Skeletal muscle tissue (tissue), 4 donors: ENCODE measurements around the gene TRAPPC10. TPM values are rescaled to one million over a fixed set of nuclear protein-coding genes. Genes with fewer than 3 reads are reported as not detected.
A peak's percentile ranks its signal among the peaks of the same experiment; 100 is the strongest.

Experiments used
- H3K27ac ChIP-seq: one replicate; pipeline ENCODE4 v1.7.0; 2013; ENCODE audit warnings: mild to moderate bottlenecking, low read depth, low read length, inconsistent platforms
- H3K27me3 ChIP-seq, 3 donors: one replicate each; pipeline ENCODE4 v1.7.0; 2013; ENCODE audit warnings: low read length in 3 of 3; ENCODE audit not compliant: control insufficient read depth in 3 of 3, insufficient read depth in 3 of 3
- H3K36me3 ChIP-seq, 3 donors: one replicate each; pipeline ENCODE4 v1.7.0; 2013; ENCODE audit warnings: low read length in 3 of 3; ENCODE audit not compliant: control insufficient read depth in 3 of 3, insufficient read depth in 3 of 3
- H3K4me1 ChIP-seq, 3 donors: one replicate each; pipeline ENCODE4 v1.7.0; 2013; ENCODE audit warnings: low read length in 3 of 3, mild to moderate bottlenecking in 3 of 3; ENCODE audit not compliant: control insufficient read depth in 3 of 3, insufficient read depth in 3 of 3
- H3K4me3 ChIP-seq, 3 donors: one replicate each; pipeline ENCODE4 v1.7.0; 2013; ENCODE audit warnings: low read length in 3 of 3
- H3K9ac ChIP-seq, 3 donors: one replicate each; pipeline ENCODE4 v1.7.0; 2013; ENCODE audit warnings: low read length in 3 of 3, mild to moderate bottlenecking in 3 of 3, moderate library complexity in 2 of 3, low read depth in 1 of 3
- H3K9me3 ChIP-seq, 3 donors: one replicate each; pipeline ENCODE4 v1.7.0; 2013; ENCODE audit warnings: low read length in 3 of 3; ENCODE audit not compliant: control insufficient read depth in 3 of 3
- total RNA-seq: library from RNA; depleted of rRNA; stranded (reverse); fragments of >200 nt; gene quantifications from one replicate; pipeline ENCODE4 v1.2.3, GENCODE V29; 2014
- donor health status: Osteomylitis.

The TRAPPC10 gene
- total RNA-seq, result 7.3 TPM

- Histone ChIP-seq H3K4me1 (peaks cover 20 to 23% (median 21%) of the 10 kb centered on the region in 3 donors), H3K27ac (peak within 1 kb of the TSS; percentile 88), H3K9me3 (no peaks in the 10 kb centered on the region), H3K27me3 (no peaks in the 10 kb centered on the region), H3K9ac (peak within 1 kb of the TSS; percentile 86 to 93 (median 87)), H3K36me3 (no peaks in the 10 kb centered on the region), H3K4me3 (peak within 1 kb of the TSS; percentile 72 to 85 (median 83))
These were observed at the start of gene TRAPPC10 for GRCh38 chr21:44011579-44012473. Gene TRAPPC10, plus strand, starts transcription at chr21:44012309. Its CDS starts 185 bp downstream, at chr21:44012494.

GRCh38 chr21:43965911-43966585 lies 46.1 kb upstream of the TRAPPC10 start:
- Histone ChIP-seq H3K9ac (no peak overlapping the region), H3K36me3 (peaks cover 24 to 31% (median 30%) of the 10 kb centered on the region in 3 donors), H3K9me3 (no peaks in the 10 kb centered on the region), H3K4me3 (no peak overlapping the region), H3K27me3 (no peaks in the 10 kb centered on the region), H3K27ac (no peak overlapping the region), H3K4me1 (peaks cover 0 to 2% (median 0%) of the 10 kb centered on the region in 3 donors)

GRCh38 chr21:43966946-43967512 lies 45.1 kb upstream of the TRAPPC10 start:
- Histone ChIP-seq H3K9me3 (no peaks in the 10 kb centered on the region), H3K4me3 (no peak overlapping the region), H3K36me3 (peaks cover 23 to 32% (median 29%) of the 10 kb centered on the region in 3 donors), H3K4me1 (peaks cover 4 to 10% (median 5%) of the 10 kb centered on the region in 3 donors), H3K27me3 (no peaks in the 10 kb centered on the region), H3K9ac (no peak overlapping the region), H3K27ac (no peak overlapping the region)

- Histone ChIP-seq H3K27ac (no peak overlapping the region), H3K27me3 (no peaks in the 10 kb centered on the region), H3K4me3 (no peak overlapping the region), H3K9ac (no peak overlapping the region), H3K36me3 (peaks cover 26 to 32% (median 29%) of the 10 kb centered on the region in 3 donors), H3K9me3 (no peaks in the 10 kb centered on the region), H3K4me1 (peaks cover 4 to 10% (median 5%) of the 10 kb centered on the region in 3 donors)
These were observed 44.1 kb upstream of the TRAPPC10 start for GRCh38 chr21:43967981-43968380.

- Histone ChIP-seq H3K4me1 (peaks cover 4 to 10% (median 5%) of the 10 kb centered on the region in 3 donors), H3K4me3 (no peak overlapping the region), H3K9ac (no peak overlapping the region), H3K36me3 (peaks cover 26 to 35% (median 32%) of the 10 kb centered on the region in 3 donors), H3K9me3 (no peaks in the 10 kb centered on the region), H3K27ac (no peak overlapping the region), H3K27me3 (no peaks in the 10 kb centered on the region)
These were observed 43.5 kb upstream of the TRAPPC10 start for GRCh38 chr21:43968410-43969114.

GRCh38 chr21:43969115-43969444 lies 43.0 kb upstream of the TRAPPC10 start:
- Histone ChIP-seq H3K9me3 (no peaks in the 10 kb centered on the region), H3K9ac (no peak overlapping the region), H3K36me3 (peaks cover 26 to 35% (median 32%) of the 10 kb centered on the region in 3 donors), H3K4me3 (no peak overlapping the region), H3K27me3 (no peaks in the 10 kb centered on the region), H3K27ac (no peak overlapping the region), H3K4me1 (peaks cover 4 to 10% (median 5%) of the 10 kb centered on the region in 3 donors)

GRCh38 chr21:43970551-43970950 lies 41.6 kb upstream of the TRAPPC10 start:
- Histone ChIP-seq H3K27me3 (no peaks in the 10 kb centered on the region), H3K36me3 (peaks cover 26 to 35% (median 31%) of the 10 kb centered on the region in 3 donors), H3K4me1 (peaks cover 9 to 17% (median 11%) of the 10 kb centered on the region in 3 donors), H3K9ac (no peak overlapping the region), H3K4me3 (no peak overlapping the region), H3K27ac (no peak overlapping the region), H3K9me3 (no peaks in the 10 kb centered on the region)

- peaks cover 26 to 35% (median 31%) of the 10 kb centered on the region in 3 donors for H3K36me3 ChIP-seq
- H3K9ac ChIP-seq, result peak overlapping the region in 1 of 3 donors; percentile 69
- H3K9me3 ChIP-seq, result no peaks in the 10 kb centered on the region
- H3K27ac ChIP-seq, result peak overlapping the region; percentile 47
- H3K4me3 ChIP-seq, result no peak overlapping the region
- H3K27me3 ChIP-seq, result no peaks in the 10 kb centered on the region
- peaks cover 9 to 17% (median 11%) of the 10 kb centered on the region in 3 donors for H3K4me1 ChIP-seq
These were observed 40.7 kb upstream of the TRAPPC10 start for GRCh38 chr21:43971201-43971991.

- Histone ChIP-seq H3K27ac (no peak overlapping the region), H3K9me3 (no peaks in the 10 kb centered on the region), H3K4me3 (no peak overlapping the region), H3K4me1 (peaks cover 9 to 17% (median 11%) of the 10 kb centered on the region in 3 donors), H3K9ac (peak overlapping the region in 1 of 3 donors; percentile 69), H3K27me3 (no peaks in the 10 kb centered on the region), H3K36me3 (peaks cover 22 to 35% (median 31%) of the 10 kb centered on the region in 3 donors)
These were observed 40.2 kb upstream of the TRAPPC10 start for GRCh38 chr21:43971992-43972255.
